Kidney glomerular epithelial cell (primary cell): Measurements from ENCODE around the gene RCC1.
"Not testable (repeated sequence)": the region's sequence is repeated elsewhere in the genome, so short reads cannot be mapped to it uniquely, and the experiment has no call there.

Experiments used
- DNase-seq: peaks from one replicate; lab custom pipeline; 2025; lab: John Stamatoyannopoulos, UW

RCC1 gene

GRCh38 chr1:28505406-28506187 lies at the start of gene RCC1:
TSS of gene RCC1 (plus strand) at chr1:28506043. CDS start at chr1:28529867, 23,824 bp downstream.
- DNase-seq, result peak; percentile 98

- DNase-seq, result no peak
These were observed 49.8 kb upstream of the RCC1 start for GRCh38 chr1:28456078-28456477.

GRCh38 chr1:28457678-28458077 lies 48.2 kb upstream of the RCC1 start:
- no peak for DNase-seq

GRCh38 chr1:28458237-28459228 lies 47.3 kb upstream of the RCC1 start:
- no peak for DNase-seq

- no peak for DNase-seq
These were observed 39.5 kb upstream of the RCC1 start for GRCh38 chr1:28466226-28466778.

- DNase-seq, result no peak
These were observed 35.7 kb upstream of the RCC1 start for GRCh38 chr1:28470146-28470545.

GRCh38 chr1:28479497-28479896 lies 26.3 kb upstream of the RCC1 start:
- DNase-seq, result not testable (repeated sequence)

- peak; percentile 48 for DNase-seq
These were observed 25.5 kb upstream of the RCC1 start for GRCh38 chr1:28480308-28480707.

- DNase-seq, result no peak
These were observed 23.7 kb upstream of the RCC1 start for GRCh38 chr1:28482138-28482537.

- no peak for DNase-seq
These were observed 23.1 kb upstream of the RCC1 start for GRCh38 chr1:28482702-28483101.

- DNase-seq, result no peak
These were observed 11.1 kb upstream of the RCC1 start for GRCh38 chr1:28494737-28495136.

GRCh38 chr1:28499553-28499952 lies 6.3 kb upstream of the RCC1 start:
- DNase-seq, result no peak

- no peak for DNase-seq
These were observed 3.9 kb upstream of the RCC1 start for GRCh38 chr1:28501925-28502324.

GRCh38 chr1:28503117-28503516 lies 2.7 kb upstream of the RCC1 start:
- DNase-seq, result no peak

GRCh38 chr1:28506907-28507246 lies 1.0 kb downstream of the RCC1 start:
- DNase-seq, result no peak

GRCh38 chr1:28507247-28507645 lies 1.4 kb downstream of the RCC1 start:
- no peak for DNase-seq

- no peak for DNase-seq
These were observed 2.0 kb downstream of the RCC1 start for GRCh38 chr1:28507646-28508434.

- no peak for DNase-seq
These were observed 2.6 kb downstream of the RCC1 start for GRCh38 chr1:28508435-28508754.

GRCh38 chr1:28509705-28510272 lies 3.9 kb downstream of the RCC1 start:
- no peak for DNase-seq

- DNase-seq, result no peak
These were observed 4.6 kb downstream of the RCC1 start for GRCh38 chr1:28510273-28510969.

- peak; percentile 30 for DNase-seq
These were observed 5.2 kb downstream of the RCC1 start for GRCh38 chr1:28510970-28511440.
